GM21515 (cell line): ENCODE measurements around the gene PRPF4.
"Not testable (repeated sequence)": the region's sequence is repeated elsewhere in the genome, so short reads cannot be mapped to it uniquely, and the experiment has no call there.

Source experiments
- ATAC-seq: cut with Tn5 transposase; IDR thresholded peaks from one replicate; pipeline ENCODE4 v1.9.1; 2021; ENCODE audit not compliant: unreplicated experiment

The PRPF4 gene

GRCh38 chr9:113267911-113268566 lies 7.4 kb upstream of the PRPF4 start:
- ATAC-seq = no peak

GRCh38 chr9:113269355-113269754 lies 6.1 kb upstream of the PRPF4 start:
- ATAC-seq = no peak

DNA sequence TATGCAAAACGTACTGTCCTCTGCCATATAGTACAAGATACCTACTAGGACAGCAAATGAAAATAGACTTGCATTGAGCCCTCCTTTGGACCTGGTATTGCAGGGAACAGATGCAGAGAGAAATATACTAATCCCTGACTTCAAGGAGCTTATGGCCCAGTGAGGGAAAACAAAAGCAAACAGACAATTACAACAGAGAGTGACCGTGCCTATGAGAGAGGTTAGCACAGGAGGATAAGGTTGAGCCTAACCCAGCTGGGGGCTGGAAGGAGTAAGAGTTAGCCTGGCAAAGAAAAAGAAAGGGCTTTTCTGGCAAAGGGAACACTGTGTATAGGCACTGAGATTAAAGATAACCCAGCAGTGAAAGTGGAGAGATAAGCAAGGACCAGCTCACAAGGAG lies 5.6 kb upstream of the PRPF4 start:
- no peak for ATAC-seq

DNA sequence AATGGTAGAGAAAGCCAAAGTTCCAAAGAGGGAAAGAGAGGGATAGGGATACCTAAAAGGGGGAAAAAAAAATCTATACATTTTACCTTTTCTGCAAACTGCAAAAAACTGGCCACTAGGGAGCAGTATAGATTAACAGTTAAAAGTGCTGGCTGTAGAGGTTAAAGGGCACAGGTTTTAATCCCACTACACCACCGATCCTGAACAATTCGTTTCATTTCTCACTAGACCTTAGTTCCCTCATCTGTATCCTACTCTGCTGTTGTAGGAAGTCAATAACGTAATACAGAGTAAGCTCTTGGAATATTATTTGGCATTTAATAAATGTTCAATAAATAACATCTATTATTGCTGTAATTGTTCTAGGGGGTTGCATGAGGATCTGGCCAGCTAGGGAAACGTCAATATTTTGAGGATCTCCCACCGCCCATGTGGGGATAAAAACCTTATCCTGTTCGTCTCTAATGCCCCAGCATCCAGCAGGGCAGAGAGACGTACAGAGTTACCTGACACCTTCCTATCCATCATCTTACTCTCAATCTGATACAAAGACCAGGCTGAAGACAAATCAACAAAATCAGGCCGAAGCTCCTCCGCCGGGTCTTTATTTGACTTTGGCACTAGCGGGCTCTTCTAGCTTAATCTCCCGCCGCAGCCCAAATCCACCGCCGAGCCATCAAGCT lies 843 bp upstream of the PRPF4 start:
- no peak for ATAC-seq

GRCh38 chr9:113278840-113279239 lies 3.4 kb downstream of the PRPF4 start:
- no peak for ATAC-seq

DNA sequence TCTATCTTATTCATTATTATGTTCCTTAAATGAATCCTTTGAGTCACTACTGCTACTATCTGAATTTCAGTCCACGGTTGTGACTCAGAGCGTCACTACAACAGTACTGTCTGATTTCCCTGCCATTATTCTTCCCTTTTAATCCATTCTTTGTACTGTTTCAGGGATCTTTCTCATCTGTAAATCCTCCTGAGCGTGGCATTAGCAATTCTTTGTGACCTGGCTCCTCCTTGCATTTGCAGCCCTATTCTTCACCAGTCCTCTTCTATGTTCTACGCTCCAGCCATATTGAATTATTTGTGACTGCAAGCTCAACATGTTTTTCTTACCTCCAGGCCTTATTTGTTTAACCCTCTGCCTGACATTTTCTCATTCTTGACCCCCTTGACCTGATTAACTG lies 5.9 kb downstream of the PRPF4 start:
- ATAC-seq = no peak

DNA sequence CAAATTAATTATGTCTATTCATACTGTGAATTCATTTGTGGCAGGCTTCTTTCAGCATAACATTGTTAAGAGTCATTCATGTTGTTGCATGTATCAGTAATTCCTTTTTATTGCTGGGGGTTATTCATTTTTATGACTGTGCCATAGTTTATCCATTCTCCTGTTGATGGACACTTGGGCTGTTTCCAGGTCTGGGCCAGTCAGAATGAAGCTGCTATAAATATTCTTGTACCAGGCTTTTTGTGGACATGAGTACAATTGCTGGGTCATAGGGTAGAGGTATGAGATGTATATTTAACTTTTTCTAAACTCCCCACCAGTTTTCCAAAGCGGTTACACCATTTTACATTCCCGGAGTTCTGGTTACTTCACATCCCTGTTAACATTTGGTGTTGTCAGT lies 13.6 kb downstream of the PRPF4 start:
- ATAC-seq = no peak

GRCh38 chr9:113290052-113290607 lies 14.7 kb downstream of the PRPF4 start:
- no peak for ATAC-seq

DNA sequence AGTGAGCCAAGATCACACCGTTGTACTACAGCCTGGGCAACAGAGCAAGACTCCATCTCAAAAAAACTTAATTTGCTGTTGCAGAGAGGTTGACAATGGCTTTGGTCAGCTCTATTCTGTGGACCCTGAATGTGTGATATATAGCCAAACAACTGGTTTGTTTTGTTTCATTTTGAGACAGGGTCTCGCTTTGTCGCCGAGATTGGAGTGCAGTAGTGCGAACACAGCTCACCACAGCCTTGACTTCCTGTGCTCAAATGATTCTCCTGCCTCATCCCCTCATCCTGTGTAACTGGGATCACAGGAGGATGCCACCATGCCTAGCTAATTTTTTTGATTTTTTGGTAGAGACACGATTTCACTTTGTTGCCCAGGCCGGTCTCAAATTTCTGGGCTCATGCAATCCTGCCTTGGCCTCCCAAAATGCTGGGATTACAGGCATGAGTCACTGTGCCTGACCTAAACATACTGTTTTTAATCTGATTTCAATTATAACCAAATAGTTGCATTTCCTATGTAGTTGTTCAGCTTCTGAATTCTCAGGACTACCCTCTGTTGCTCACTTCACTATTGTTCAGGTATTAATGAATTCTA lies 17.9 kb downstream of the PRPF4 start:
- no peak for ATAC-seq

- ATAC-seq = not testable (repeated sequence)
These were observed 20.8 kb downstream of the PRPF4 start for GRCh38 chr9:113296247-113296646.

DNA sequence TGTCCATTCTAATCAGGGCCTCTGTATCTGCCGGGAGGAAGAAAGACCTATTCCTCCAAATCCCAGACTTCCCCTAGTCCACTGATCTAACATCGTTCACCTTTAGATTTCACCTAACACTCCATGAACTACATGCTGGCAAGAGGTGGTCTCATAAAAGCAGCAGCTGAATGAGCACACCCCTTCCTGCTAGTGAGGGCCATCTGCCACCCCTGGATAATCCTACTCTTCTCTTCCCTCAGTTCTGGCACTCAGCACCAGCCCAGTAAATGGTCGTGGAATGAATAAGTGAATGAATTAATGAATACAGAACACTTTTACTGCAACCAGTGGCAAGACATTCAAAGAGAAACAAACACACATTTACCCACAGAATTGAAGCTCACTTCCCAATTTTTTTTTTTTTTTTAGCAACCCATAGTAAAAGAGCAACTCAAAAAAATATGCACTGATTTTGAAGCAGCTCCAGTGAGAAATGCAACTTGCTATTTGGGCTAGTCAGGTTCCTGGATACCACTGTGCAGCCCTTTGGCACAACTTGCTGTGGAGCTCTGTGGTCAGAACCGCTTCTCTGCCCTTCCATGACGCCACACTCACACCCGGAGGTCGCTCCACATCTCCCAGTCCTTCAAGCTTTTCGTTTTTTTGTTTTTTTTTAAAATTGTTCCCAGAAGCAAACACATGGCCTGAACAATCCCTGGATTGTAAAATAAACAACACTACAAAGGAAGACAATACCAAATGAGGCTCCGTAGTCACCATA lies 21.5 kb downstream of the PRPF4 start:
- ATAC-seq = no peak

GRCh38 chr9:113298311-113298710 lies 22.9 kb downstream of the PRPF4 start:
- no peak for ATAC-seq

DNA sequence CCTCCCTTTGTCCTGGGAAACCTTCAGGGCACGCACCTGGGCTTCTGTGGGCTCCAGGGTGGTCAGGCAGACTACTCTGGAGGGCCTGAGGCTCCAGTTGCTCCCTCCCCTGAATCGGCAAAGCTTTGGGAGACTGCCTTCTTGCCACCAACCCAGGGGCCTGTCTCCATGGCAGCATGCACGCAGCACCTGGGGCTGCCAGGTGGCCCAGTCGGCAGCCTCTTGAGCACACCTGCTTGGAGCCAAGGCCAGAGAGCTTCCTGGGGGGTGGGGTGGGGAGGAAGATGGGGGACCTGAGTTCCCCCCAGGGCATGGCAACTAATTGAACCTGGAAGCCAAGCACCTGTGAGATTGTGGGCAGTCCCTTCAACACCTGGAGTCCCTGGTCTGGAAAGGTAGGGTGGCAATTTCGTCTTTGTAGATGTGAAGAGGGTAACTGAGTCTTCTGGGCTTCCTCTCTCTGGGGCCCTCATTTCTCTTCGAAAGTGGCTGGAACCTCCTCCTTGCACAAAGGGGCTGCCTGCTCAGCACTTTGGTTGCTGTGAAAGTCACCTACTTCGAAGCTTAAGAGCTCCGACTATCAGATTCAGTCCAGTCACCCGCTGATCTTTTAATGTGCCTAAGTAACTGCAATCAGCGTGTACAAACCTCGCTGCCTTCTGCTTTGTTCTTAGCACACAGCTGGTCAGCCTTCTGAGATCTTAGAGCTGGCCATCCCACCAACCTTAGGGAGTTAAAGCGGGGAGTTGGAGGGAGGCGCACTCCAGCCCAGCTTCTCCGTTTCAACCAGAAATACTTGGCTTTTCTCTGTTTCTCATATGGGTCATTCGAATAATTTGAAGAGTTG lies 23.7 kb downstream of the PRPF4 start:
- no peak for ATAC-seq

- no peak for ATAC-seq
These were observed 24.4 kb downstream of the PRPF4 start for GRCh38 chr9:113299800-113300292.

GRCh38 chr9:113301548-113301947 lies 26.1 kb downstream of the PRPF4 start:
- no peak for ATAC-seq

DNA sequence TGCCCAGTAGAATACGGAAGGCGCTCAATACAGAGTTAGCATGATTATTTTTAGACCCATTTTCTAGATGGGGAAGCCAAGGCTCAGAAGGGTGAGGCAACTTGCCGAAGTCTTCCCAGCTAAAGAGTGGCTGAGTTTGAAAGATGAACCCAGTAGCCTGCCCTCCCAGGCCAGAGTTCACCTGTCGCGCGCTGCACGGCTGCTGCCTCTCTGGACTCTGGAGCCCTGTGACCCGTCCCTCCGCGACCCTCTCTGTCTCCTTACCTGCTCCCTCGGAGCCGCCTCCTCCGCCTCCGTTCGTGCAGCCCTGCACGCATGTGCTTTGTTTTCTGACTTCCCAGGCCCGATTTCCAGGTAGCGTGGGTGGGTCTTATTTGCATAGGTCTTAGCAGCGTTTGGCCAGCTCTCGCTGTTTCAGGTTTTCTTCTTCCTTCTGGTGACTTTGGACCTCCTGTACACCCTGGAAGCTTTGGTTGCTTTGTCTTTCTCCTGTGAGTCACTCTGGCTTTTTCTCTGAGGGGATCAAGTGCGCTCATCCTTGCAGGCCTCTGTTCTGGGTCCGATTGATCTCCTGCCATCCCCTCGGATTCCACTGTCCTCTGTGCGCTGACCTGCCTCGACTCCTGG lies 27.4 kb downstream of the PRPF4 start, which contains the start of gene RNF183:
TSS of gene RNF183 (minus strand) at position 585 of the 627 bp plus-strand sequence. CDS start 5,192 bp downstream, outside the sequence.
- no peak for ATAC-seq

- ATAC-seq = no peak
These were observed 31.1 kb downstream of the PRPF4 start for GRCh38 chr9:113306566-113306965.

- ATAC-seq = no peak
These were observed 32.0 kb downstream of the PRPF4 start for GRCh38 chr9:113307396-113307975.

- no peak for ATAC-seq
These were observed 33.9 kb downstream of the PRPF4 start for GRCh38 chr9:113309204-113309813.
